PC-9 (cell line): ENCODE measurements around the gene ATP8A1.

ENCODE experiments used
- EZH2 ChIP-seq: fragments of 200-600 bp; sonication (generic); IDR thresholded peaks from 2 replicates; pipeline ENCODE4 v1.8.0; 2017; ENCODE audit warnings: antibody characterized with exemption, low read depth
- TF ChIP-seq, protein P1 (sequence below): fragments of 200-600 bp; sonication (generic); conservative IDR thresholded peaks from 2 replicates; pipeline ENCODE4 v1.6.1; 2017; ENCODE audit warnings: mixed run types, antibody characterized with exemption, mild to moderate bottlenecking, moderate library complexity

- TF ChIP-seq, protein P1, sequence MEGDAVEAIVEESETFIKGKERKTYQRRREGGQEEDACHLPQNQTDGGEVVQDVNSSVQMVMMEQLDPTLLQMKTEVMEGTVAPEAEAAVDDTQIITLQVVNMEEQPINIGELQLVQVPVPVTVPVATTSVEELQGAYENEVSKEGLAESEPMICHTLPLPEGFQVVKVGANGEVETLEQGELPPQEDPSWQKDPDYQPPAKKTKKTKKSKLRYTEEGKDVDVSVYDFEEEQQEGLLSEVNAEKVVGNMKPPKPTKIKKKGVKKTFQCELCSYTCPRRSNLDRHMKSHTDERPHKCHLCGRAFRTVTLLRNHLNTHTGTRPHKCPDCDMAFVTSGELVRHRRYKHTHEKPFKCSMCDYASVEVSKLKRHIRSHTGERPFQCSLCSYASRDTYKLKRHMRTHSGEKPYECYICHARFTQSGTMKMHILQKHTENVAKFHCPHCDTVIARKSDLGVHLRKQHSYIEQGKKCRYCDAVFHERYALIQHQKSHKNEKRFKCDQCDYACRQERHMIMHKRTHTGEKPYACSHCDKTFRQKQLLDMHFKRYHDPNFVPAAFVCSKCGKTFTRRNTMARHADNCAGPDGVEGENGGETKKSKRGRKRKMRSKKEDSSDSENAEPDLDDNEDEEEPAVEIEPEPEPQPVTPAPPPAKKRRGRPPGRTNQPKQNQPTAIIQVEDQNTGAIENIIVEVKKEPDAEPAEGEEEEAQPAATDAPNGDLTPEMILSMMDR, result no peak
- TF ChIP-seq EZH2, result no peak
Measured at GRCh38 chr4:42473071-42473684, 183.7 kb downstream of the ATP8A1 start.
